GM19468 (cell line): ENCODE results near the gene RAPGEF6.

Experiments
- ATAC-seq: cut with Tn5 transposase; IDR thresholded peaks from one replicate; pipeline ENCODE4 v1.9.1; 2021; ENCODE audit warnings: mild to moderate bottlenecking, moderate library complexity, moderate number of reproducible peaks; ENCODE audit not compliant: unreplicated experiment; ENCODE audit errors: extremely low read depth

The RAPGEF6 gene

DNA sequence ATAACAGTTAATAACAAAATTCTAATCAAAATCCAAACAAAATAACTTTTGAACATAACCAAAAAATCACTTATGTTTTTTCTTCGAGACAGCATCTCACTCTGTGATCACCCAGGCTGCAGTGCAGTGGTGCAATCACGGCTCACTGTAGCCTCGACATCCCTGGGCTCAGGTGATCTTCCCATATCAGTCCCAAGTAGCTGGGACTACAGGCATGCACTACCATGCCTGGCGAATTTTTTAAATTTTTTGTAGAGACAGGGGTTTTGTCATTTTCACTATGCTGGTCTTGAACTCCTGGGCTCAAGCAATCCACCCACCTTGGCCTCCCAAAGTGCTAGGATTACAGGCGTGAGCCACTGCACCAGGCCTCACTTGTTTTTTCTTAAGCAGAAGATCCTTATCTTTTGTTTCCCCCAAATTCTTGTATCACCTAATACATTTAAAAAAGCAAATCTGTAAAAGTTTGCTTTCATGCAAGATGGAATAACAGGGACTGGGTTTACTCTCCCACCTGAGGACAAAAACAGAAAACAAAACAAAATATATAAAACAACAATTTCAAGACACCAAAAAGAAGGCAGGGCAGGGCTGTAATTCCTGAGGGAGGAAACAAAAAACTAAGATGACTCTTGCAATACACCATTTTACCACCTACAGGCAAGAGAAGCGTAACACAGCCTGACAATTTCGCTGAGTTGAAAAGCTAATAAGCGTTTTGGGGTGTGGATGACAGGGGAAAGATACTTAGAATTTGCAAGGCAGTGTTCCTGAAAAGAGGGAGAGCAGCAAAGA lies 71.4 kb downstream of the RAPGEF6 start:
- no peak for ATAC-seq

DNA sequence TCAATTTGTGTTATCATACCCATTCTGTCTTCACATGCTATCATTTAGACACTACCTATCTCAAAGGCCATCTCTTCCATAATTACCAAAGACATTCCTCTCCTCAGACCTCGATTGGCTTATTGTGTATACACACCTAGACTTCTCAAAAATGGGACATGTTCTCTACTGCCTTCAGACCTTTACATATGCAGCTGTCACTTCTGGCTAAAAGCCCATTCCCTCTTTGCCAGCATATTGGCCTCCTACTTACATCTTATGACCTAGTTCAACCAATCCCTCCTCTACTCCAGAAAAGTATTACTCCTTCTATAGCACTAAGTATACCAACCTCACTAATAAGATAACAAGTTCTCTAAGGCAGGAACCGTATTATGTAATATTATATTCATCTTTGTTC lies 84.4 kb downstream of the RAPGEF6 start:
- ATAC-seq = no peak

DNA sequence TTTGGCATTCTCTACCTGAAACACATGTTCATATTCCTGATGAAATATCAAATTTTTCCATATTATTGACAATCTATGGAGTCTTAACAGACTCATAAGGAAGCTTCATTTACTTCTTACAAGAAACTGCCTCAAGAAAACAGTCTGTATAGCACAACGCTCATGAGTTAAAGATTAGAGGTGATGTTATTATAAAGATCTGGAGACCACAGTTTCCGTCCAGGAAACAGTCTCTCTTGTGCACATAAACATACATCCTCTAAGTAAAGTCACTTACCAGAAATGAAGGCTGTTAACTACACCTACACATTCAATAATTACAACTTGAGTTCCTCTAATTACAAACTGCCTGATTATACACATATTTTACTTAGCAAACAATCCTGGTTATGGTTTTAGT lies 86.9 kb downstream of the RAPGEF6 start:
- ATAC-seq = peak; percentile 30

DNA sequence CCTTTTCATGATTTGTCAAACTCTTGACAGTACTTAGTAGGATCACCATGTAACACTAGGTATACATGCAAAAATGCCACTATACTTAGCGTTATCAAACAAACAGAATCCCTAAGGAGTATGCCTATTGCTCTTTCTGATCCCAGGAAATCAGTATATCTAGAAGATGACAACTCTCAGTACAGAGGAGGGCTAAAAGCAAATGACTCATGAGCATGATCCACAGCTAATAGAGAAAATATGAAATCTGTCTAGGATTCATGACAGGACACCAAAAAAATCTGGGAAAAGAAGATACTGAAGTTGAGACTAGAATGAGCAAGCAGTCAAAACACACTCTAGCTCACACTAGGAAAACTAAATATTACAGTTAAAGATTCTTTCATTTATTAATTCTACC lies 89.2 kb downstream of the RAPGEF6 start:
- no peak for ATAC-seq

DNA sequence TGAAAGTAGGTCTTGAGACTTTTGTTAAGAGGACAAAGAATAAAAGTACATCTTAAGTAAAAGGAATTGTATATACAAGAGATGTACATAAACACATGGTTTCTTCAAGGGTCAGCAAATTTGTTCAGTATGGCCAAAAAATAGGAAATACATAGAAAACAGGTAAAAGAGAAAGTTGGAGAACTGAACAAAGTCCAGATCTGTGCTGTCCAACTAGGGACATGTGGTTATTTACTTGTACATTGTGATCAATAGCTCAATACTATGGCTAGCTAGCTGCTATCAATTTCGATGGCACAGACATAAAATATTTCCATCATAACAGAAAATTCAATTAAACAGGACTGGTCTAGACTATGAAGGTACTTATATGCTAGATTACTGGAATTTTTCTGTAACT lies 92.3 kb downstream of the RAPGEF6 start:
- no peak for ATAC-seq

DNA sequence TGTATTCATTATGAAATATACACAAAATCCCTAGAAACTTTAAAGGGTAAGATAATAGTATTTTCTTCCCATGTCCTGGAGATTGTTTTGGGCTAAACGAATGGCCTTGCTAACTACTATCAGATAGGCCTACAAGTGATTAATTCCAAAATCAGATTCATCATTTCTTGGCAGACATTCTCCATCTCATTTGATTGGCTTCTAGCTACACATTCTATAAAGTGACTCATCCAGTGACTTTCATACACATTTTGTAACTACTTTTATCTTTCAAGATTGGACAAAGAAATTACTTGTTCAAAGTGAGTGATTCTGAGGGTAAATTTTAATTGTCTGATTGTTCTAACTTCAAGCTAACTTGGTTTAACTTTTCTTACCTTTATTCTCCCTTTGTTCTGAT lies 93.3 kb downstream of the RAPGEF6 start:
- ATAC-seq = no peak

DNA sequence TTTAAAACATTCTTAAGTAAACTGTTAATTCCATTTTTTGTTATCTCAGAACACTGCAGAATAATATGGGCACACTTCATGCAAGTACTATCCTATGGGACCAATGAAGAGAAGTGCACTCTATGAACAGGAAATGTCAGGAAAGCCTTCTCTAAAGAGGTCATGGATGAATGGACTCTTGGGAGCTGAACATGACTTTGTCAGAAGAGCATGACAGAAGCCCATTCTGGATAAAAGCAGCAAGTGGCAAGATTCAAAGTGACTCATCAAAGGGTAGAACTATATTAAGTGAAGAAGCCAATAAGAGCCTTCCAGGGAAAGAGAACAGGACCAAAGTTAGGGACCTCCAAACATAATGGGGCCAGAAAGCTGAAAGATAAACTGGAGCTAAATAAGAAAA lies 94.0 kb downstream of the RAPGEF6 start:
- no peak for ATAC-seq

DNA sequence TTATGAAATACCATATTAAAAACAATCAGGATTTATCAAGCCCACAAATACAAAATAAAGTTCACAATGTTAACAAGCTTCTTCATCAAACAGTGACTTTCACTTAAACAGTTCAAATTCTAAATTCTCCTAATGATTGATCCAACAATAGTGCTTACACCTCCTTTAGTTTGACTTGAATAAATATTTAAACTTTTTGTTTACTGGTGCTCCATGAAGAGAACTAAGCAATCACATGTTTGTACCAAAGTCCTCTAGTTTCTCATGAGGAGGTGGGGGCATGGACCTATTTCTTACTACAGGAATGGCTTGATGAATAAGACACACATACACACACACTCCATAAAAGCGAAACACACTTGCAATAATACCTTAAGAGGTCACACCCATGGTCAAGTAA lies 95.8 kb downstream of the RAPGEF6 start:
- no peak for ATAC-seq

DNA sequence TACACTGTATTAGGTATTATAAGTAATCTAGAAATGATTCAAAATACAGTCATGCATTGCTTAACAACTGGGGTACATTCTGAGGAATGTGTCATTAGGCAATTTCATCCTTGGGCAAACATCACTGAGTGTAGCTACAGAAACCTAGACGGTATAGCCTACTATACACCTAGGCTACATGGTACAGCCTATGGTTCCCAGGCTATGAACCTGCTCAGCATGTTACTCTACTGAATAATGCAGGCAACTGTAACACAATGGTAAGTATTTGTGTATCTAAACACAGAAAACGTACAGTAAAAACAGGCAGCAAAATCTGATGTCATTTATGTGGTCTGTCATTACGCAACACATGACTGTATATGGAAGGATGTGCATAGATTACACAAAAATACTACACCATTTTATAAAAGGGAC lies 96.8 kb downstream of the RAPGEF6 start:
- ATAC-seq = no peak

DNA sequence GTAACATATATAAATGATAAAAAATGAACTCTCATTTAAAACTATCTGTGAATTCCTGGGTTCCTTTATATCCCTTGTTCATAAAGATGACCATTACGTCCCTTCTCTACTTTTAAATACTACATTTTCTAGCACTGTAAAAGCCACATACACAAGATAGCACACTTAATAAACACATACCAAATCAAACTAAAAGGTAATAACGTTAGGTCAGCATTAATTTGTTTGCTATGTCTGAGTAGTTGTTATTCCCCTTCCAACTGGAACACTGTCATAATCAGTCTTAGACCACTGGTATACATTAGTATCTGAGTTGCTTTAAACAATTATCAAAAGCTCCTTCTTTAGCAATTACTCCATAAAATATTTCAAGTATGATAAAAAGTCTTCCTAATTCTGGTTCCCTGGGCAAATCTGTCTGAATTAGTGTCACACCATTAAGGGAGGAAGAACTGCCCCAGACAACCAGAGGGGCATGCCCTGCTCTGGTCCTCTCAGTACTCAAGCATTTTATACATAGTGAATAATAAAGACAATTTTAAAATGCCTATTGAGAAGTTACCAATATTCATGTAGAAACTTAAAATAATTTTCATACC lies 98.1 kb downstream of the RAPGEF6 start:
- no peak for ATAC-seq

DNA sequence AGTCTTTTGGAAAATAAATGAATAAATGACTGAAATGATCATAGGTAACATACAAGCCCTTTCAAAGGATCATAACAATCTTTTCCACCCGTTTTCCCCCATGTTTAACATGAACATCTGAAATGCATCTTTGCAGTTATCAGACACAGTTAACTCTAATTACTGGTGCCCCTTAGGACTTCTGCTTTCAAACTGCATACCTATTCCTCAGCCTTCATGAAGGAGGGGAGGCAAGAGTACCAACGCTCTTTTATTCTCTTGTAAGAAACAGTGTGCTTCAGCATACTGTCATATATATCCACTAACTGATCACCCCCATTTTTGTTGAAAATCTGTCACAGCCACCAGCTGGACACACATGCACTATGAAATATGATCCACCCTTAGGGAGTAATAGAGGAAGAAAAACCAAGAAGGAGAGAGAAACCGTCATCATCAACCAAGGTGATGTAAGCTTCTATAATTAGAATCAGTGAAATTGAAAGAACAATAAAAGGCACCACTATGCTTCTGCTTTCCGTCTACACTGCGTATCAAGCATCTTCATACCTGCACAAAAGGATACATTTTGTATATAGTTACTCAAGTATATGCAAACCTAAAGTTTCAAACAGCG lies 98.7 kb downstream of the RAPGEF6 start:
- peak; percentile 86 for ATAC-seq

DNA sequence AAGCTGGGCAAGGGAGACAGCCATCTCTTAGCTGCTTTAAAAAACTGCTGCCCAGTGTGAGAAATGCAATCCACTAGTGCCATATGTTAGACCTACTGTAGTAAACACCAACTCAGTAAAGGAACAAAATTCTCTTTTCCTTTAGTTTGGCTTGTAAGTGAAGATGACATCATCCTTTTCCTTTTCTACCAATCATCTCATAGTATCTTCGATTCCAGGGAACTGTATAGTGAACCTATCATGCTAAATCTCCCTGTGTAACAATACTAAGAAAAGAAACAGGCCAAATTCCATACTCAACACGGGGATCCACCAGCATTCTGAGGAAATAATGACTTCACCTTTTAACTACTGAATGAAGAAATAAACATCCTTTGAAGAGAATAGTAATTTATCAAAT lies 100.1 kb downstream of the RAPGEF6 start:
- ATAC-seq = no peak

DNA sequence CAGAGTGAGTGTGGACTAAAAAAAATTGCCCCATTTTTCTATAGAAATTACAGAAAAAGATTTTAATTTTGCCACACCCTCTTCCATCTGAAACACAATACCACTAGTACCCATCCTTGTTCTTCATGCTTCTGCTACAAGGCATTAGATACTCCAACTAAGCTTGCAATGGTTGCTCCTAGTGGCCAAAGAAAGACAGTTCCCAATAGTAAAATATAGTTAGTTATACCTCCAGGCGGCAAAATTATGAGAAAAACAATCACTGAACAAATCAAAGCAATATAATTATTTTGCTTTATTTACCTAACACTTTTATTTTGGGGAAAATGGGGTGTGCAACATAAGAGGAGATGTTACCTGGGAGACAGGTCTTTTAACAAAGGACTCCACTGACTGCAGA lies 101.2 kb downstream of the RAPGEF6 start:
- no peak for ATAC-seq

DNA sequence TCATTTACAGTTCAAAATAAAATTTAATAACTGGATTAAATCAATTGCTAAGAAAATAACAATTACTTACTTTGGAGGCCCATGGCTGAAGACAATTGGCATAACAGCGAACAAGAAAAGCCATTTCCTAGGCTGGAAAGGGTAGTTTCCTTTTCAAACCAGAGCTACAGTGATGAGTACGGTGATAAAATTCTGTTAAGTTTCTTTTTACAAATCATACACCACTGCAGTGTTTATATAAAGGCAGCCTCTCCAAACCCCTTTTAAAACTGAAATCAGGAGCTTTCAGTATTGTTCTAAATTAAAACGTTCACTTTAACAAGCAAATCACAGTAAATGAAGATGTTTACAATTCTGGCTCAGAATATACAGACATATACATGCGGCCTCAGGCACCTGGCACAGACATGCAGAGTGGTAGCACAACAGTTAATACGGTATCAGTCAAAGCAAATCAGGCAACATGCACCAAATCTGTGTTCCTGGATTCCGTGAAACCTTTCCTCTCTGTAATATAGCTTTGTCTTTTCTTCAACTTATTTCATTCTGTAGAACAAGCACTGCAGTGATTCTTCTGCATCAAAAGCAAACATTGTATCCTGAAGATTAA lies 102.9 kb downstream of the RAPGEF6 start:
- ATAC-seq = no peak

DNA sequence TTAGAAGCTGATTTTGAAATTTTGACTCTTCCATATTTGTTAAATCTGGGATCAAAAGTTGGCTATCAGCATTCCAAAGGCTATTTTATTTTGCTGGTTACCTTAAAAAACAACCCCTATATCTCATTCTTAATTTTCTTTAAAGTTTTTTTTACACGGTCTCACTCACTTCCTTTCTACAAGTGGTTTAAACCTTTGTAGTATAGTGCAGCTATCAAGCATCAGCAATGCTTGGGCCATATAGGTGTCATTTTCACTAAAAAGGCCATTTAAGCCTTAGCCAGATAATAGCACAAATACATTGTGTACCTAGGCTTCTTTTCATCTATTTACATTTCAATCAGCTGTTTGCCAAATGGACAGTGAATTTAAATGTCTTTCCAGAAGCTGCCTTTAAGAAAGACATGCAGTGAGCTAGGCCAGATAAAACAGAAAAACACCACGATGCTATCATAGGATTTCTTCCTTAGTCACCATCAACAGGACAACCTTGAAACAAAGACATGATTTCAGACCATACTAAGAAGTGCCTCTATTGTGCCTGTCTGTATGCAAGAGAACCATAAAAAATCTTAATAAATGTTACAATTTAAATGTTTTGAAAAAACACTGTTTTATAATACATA lies 104.2 kb downstream of the RAPGEF6 start:
- no peak for ATAC-seq

DNA sequence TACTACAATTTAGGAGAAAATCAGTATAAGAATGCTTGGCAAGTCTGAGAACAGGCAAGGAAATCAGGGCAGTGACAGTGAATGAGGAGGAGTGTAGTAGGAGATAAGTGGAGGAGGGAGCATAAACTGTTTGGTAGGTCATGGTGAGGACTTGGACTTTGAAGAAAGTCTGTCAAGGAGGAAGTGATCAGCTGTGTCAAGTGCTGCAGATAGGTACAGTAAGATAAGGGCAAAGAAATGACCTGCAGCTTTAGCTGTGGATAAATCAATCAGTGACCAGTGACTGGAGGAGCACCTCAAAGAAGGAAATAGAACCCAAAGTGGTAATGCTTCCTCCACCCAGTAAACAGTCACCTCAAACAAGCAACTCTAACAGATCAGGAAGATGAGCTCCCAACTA lies 106.3 kb downstream of the RAPGEF6 start:
- peak; percentile 40 for ATAC-seq

DNA sequence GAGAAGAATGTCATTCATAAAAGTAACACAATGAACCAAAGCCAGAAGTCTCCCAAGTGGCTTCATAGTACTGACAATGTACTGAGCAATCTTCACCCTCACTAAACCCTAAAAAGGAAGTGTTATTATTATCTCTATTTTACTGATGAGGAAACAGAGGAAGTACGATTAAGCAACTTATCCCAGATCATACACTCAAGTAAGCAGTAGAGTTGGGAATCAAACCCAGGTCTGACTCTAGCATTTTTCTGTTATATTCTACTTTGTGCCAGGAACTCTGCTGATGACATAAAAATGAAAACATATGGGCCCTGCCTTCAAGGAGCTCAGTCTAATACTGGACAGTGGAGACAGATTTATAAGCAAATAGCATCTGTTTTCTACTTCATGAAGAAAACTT lies 109.2 kb downstream of the RAPGEF6 start:
- no peak for ATAC-seq

DNA sequence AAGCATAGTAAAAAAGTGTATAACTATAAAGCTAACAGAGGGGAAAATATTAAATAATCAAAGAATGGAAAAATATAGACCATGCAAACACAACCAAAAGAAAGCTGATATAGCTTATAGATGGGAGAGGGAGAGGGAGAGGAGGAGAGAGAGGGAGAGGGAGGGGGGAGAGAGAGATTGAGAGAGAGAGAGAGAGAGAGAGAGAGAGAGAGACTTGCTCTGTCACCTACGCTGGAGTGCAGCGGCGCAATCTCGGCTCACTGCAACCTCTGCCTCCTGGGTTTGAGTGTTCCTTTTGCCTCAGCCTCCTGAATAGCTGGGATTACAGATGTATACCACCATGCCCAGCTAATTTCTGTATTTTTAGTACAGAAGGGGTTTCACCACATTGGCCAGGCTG lies 110.6 kb downstream of the RAPGEF6 start:
- no peak for ATAC-seq

DNA sequence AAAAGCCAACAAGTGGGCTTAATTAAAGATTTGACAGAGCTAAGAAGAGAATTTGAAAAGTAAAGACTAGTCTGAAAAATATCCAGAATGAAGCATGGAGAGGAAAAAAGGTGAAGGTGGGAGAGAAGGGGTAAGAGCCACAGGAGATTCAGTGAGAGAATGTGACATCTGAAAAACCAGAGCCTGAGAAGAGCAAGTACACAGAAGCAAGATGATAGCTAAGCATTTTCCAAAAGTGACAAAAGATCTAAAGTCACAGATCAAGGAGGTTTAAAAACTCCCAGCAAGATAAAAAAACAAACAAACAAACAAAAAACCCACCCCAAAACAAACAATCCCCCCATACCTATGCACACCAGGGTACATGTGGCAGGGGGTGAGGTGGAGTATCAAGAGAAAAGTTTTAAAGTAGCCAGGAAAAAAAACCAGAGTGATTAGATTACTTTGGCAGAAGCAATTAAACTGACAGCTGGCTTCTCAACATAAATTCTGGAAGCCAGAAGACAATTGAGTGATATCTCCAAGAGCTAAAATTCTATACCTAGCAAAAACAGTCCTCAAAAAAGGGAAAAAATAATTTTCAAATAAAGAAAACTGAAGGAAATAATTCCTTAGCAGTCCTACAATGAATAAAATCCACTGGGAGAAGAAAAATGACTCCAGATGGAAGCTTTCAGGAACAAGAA lies 111.4 kb downstream of the RAPGEF6 start:
- no peak for ATAC-seq

DNA sequence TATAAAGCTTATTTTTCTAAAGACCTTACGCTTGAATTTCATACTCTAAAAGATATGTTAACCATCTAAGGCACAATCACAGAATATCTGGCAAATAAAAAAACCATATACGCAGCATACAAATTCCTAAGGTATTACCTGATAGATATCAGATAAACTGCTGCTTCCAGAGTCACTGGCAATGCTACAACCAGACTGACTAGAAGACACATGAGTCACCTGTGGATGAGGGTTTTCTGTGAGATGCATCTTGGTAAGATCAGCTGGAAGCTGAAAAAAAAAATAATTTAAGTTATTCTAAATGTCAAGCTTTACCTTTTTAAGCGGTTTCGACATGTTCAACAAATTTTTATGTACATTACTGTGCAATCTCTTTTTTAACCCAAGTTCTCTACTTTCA lies 113.8 kb downstream of the RAPGEF6 start:
- ATAC-seq = no peak
